ENCODE measurements around the gene ABI1.
"Not testable (repeated sequence)": the region's sequence is repeated elsewhere in the genome, so short reads cannot be mapped to it uniquely, and the experiment has no call there.

ABI1 gene

DNA sequence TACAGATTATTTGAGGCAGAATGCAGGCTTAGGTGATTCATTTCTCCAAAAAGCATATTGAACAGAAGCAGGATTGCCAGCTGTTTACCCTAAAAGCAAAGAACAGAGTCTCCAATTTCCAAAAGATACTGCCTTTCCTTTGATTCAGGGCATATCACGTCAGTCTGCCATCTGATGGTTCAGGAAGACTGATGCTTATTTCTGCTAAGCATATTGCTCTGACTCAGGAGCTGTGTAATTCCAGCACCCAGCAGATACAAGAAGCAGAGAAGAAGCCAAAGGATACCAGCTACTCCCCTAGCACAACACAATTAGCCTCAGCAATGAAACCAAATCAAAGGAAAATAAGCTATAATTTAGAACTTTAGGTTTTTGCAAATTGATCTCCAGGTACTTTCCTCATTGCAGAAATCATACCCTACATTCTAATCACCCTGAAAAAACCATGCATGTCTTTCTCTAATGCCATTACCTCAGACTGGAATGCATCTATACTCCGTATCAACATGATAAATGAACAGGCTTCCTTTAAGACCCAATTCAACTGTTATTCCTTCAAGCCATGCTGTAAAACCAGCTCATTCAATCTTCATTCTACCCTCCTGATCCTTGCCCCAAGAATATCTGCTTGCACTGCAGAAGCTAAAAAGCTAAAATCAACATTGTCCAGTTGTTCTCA, 55.1 kb downstream of the ABI1 start:
- in situ Hi-C loops (cut with HindIII; ENCODE audit: low sequenced_read_pairs), result no loop called here

DNA sequence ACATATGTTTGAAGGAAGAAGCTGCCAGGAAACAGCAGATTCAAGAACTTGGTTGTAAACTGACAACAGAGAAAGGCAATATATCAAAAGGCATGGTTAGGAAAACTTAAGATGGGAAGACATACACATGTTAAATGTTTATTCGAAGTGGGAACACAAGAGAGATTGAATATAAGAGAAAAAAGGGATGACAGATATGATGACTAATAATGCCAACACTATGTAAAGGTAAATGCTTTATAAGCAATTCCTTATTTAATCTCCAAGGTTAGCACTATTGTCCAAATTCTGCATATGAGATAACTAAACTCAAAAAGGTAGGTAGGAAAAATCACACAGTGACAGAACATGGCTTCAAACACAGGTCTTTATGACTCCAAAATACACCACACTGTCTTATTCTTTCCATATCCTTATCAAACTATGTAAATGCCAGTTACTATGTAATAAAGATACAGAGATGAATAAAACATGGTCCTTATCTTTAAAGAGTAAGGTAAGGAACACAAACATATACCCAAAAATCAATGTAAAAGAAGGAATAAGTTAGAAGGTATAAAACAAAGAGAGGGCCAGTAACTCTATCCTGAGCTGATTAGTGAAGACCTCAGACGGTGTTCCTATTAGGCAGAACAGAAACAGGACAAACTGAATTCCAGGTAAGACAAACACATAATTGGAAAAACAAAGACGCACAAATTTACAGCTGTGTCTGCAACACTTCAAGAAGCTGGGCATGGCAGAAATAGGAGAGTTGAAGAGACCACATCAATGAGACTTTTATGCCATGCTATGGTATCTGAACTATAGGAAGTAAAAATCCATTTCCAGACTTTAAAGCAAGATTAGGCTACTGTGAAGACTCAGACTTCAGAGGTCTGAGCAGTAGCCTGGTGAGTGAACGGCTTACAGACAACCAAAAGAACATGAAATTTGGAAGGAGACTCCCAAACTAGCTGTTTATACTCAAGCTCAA, 56.1 kb downstream of the ABI1 start:
- in situ Hi-C loops (cut with HindIII; ENCODE audit: low sequenced_read_pairs), result no loop called here

DNA sequence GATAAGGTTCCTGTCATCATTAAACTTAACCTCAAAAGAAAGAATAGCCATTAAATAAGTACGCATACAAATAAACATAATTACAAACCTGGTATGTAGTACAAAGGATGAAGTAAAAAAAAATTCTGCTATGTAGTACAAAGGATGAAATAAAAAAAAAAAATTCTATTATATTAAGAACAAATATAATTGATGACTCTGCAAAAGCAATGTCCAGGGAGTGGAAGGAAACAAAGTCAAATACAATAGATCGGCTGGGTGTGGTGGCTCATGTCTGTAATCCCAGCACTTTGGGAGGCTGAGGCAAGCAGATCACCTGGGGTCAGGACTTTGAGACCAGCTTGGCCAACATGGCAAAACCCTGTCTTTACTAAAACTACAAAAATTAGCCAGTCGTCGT, 56.9 kb downstream of the ABI1 start:
- in situ Hi-C loops (cut with HindIII; ENCODE audit: low sequenced_read_pairs), result no loop called here

DNA sequence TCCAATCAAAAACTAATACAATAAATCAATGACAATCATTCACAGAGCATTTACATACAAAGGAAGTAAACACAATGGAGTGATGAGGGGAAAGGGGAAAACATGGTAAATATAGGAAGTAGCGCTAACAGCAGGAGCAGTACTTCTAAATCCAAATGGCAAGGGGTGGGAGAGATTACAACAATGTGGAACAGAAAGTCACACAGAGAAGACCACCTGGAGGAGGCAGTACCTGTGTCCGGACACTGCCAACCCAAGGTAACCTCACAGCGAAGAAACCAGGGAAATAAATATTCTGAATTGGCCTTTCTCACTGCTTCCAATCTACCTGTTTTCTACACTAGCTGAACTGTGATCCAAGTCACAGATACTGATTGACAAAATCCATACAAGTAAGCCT, 58.2 kb downstream of the ABI1 start:
- in situ Hi-C loops (cut with HindIII; ENCODE audit: low sequenced_read_pairs), result no loop called here

DNA sequence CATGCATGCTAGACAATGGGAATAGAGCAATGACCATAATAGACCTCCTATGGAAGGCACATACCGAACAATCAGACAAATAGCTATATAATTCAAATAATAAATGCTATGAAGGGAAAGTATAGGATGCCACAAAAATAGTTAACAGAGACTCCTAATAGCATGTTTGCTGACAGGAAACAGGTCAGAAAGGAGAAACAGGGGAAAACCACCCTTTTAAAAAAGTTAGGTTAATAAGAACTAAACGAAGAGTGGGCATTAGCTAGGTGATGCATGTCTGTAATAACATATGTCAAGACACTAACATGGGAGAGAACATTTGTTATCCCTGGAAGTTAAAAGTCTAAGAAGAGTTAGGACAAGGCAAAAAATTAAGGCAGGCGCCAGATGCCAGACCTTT, 58.9 kb downstream of the ABI1 start:
- in situ Hi-C loops (cut with HindIII; ENCODE audit: low sequenced_read_pairs), result no loop called here

DNA sequence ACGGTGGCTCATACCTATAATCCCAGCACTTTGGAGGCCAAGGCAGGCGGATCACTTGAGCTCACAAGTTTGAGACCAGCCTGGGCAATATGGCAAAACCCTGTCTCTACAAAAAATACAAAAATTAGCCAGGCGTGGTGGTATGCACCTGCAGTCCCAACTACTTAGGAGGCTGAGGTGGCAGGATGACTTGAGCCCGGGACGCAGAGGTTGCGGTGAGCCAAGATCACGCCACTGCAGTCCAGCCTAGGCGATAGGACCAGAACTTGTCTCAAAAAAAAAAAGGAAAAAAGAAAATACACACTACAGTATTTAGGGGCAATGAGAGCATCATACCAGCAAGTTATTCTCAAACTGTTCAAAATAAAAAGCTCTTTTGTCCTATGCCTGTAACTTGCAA, 59.5 kb downstream of the ABI1 start:
- in situ Hi-C loops (cut with HindIII; ENCODE audit: low sequenced_read_pairs), result no loop called here

DNA sequence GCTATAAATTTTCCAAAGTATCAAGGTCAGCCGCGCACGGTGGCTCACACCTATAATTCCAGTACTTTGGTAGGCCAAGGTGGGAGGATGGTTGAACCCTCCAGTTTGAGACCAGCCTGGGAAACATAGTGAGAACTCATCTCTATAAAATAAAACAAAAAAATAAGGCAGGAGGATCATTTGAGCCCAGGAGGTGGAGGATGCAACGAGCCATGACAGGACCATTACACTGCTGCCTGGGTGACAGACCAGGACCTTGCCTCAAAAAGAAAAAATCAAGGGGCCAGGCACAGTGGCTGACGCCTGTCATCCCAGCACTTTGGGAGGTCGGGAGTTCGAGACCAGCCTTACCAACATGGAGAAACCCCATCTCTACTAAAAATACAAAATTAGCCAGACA, 60.3 kb downstream of the ABI1 start:
- in situ Hi-C loops (cut with HindIII; ENCODE audit: low sequenced_read_pairs), result no loop called here

DNA sequence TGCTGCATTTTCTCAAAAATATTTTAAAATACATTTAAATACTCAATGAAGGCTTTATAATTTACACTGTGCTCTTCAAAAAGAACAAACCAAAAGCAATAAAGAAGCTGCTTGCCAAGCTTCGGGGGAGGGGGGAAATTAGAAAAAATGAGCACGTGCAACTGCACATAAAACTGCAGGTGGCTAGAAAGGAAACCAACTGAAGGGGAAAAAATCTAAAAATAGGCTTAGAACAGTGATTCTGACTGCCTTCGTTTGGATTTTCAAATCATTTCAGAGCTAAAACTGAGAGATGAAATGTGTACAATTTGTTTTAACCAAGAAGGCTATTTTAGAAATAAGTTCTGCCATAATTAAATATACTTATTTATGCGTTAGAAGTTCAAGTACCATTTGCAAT, 61.4 kb downstream of the ABI1 start:
- in situ Hi-C loops (cut with HindIII; ENCODE audit: low sequenced_read_pairs), result no loop called here

DNA sequence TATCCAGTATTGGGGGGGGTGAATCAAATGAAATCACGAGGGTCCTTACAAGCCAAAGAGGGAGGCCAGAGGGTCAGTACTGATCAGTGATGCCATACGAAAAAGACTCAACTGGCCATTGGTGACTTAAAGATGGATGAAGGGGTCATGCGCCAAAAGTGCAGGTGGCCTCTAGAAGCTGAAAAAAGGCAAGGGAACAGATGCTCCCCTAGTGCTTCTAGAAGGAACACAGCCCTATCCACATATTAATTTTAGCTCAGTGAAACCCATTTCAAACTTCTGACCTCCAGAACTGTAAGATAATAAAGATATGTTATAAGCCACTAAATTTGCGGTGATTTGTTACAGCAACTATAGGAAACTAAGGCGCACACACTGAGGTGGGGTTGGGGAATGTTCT, 62.5 kb downstream of the ABI1 start:
- in situ Hi-C loops (cut with HindIII; ENCODE audit: low sequenced_read_pairs), result no loop called here

DNA sequence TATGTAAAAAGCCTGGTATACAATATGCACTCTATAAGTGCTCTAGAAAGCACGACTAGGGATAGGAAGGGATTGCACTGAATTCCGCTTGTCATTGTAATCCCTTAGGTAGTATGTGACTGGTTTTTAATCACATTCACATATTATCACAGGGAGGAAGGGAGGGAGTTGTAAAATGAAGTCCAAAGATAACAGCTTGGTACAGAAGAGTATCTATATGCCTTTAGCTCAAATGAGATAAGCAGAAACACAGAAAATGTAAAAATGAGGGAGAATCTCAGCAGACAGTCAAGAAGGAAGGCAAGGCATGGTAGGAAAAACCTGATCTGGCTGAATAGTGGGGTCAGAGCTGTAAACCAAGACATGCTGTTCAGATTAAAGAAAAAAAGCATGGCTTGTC, 63.4 kb downstream of the ABI1 start:
- in situ Hi-C loops (cut with HindIII; ENCODE audit: low sequenced_read_pairs), result no loop called here

DNA sequence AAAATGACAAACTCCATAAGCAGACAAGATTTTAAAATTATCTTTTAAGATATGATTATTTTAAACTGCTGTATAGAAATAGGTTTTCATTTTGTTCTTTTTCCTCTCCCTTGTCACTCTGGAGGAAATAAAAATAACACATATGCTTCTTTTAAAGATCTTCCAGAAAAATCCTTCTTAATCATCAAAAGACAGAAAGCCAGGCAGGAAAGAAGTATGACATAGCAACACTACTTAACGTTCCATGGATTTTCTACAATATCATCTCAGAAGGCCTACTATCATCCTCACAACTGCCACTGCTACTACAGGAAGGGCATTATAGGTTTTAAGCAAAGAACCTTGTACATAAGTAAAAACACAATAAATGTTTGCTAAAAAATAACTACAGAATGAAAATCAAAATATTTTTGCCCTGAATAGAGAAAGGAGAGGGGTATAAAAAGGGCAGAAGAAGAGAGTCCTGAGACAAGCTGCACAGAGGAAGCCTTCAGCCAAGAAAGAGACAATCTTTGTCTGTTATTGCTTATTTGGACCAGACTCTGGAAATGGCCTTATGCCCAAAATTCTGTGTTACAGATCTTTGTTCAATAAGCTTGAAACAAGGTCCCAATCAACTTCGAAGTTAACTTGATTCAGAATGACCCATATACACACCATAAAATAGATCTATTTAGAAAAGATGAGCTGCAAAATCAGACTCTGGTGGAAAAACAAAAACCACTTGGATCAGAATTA, 67.8 kb downstream of the ABI1 start:
- in situ Hi-C loops (cut with HindIII; ENCODE audit: low sequenced_read_pairs), result no loop called here

DNA sequence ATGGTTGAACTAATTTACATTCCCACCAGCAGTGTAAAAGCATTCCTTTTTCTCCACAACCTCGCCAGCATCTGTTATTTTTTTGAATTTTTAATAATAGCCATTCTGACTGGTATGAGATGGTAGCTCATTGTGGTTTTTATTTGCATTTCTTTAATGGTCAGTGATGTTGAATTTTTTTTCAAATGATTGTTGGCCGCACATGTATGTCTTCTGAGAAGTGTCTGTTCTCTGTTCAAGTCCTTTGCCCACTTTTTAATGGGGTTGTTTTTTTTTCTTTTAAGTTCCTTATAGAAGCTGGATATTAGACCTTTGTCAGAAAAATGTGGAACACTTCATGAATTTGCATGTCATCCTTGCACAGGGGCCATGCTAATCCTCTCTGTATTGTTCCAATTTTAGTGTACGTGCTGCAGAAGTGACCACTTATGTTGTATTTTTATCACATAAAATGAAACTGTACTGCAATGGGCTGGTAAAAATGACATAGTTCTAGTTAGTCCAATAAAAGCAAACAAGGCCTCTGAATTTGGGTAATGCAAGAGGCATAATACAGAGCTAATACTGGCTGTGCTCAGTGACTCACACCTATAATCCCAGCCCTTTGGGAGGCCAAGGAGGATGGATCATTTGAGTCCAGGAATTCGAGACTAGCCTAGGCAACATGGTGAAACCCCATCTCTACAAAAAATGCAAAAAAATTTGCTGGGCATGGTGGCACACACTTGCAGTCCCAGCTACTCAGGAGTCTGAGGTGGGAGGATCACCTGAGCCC, 70.3 kb downstream of the ABI1 start:
- in situ Hi-C loops (cut with HindIII; ENCODE audit: low sequenced_read_pairs), result no loop called here

DNA sequence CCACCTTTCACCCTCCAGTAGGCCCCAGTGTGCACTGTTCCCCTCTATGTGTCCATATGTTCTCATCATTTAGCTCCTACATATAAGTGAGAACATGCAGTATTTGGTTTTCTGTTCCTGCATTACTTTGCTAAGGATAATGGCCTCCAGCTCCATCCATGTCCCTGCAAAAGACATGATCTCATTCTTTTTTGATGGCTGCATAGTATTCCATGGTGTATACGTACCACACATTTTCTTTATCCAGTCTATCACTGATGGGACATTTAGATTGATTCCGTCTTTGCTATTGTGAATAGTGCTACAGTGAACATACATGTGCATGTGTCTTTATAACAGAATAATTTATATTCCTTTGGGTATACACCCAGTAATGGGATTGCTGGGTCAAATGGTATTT, 71.0 kb downstream of the ABI1 start:
- in situ Hi-C loops (cut with HindIII; ENCODE audit: low sequenced_read_pairs), result not testable (repeated sequence)

DNA sequence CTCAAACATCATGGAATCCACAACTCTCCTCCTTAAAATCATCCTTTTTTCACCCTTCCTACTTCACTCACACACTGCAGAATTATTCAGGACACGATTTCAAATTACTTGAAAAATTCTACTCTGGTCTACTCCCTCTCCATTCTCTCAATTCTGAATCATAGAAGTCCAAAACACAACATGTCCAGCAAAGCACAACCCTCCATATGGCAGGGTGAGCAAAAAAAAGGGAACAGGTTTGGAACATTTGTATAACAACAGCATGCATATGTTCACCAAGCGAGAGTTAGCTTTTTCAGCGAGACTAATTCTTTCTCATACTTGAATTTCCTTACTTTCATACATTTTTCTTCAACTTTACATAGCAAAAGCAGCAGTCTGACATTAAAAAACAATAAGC, 73.4 kb downstream of the ABI1 start:
- in situ Hi-C loops (cut with HindIII; ENCODE audit: low sequenced_read_pairs), result no loop called here

DNA sequence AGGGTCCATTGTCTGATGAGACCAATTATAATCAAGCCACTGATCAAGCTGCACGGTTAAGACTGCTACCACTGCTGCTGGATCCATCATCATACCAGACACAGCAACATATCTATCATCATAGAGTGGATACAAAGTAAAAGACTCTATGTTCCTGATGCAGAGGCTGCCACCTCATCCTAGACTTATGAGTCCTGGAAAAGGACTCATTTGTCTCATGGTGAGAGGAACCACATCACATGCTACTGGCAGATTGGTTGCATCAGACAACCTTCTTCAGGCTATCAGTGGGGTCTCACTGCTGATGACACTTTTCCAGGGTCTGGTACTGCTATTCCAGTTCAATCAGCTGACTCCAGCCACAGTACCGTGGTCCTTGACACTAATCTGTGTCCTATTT, 79.0 kb downstream of the ABI1 start:
- in situ Hi-C loops (cut with HindIII; ENCODE audit: low sequenced_read_pairs), result no loop called here

DNA sequence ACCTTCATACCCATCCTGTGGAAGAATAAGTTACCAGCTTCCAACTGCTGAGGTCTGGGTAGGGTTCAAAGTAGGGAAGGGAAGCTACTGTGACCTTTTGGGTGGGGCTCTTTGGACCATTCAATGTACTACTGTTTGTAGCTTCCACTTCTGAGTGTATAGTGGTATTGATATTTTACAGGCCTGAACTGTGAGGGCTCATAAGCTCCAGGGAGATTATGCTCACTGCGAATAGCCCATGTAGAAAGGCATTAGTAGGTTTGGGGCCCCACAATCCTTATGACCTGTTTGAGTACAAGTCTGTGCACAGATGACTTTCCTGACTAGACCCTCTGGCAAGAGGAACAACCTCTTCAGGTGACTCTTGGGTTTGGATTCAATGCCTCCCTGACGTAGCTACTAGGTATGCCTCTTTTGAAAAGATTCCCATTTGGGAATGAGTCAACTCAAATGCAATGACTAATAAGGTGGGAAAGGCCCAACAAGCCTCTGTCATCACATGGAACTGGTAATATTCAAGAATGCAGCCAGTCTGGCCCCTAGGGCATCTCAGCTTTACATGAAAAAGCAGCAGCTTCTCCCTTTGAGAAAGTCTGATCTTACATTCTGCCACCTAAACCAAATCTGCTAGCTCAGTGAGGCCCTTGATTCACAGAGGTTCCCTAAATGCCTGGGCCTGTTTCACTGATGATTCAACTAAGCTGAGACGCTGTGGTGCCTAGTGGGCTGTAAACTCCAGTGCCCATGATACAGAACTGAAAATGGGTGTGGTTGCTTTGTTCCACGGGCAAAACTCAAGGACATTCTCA, 79.8 kb downstream of the ABI1 start:
- in situ Hi-C loops (cut with HindIII; ENCODE audit: low sequenced_read_pairs), result no loop called here

DNA sequence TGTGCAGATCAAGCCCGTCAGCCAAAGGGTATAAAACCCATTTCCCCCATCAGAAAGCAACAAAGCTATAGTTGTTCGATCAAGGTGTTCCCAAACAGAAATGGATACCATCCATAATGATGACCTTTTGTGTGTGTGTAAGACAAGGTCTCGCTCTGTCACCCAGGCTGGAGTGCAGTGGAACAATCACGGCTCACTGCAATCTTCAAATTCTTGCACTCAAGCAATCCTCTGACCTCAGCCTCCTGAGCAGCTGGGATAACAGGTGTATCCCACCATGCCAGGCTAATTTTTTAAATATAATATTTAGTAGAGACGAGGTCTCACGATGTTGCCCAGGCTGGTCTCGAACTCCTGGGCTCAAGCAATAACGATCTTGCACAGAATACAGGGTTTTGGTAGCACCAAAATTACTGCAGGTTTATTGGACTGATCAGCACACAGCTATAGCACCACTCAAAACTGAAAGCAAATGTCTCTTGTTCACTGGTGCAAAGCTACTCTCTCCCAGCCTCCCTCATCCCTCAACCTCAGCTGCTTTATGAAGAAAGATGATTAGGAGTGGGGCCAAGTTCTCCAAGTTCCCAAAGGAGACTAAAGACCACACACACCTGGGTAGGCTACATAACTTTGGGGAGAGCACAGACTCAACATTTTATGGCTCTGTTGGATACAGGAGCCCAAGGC, 80.5 kb downstream of the ABI1 start:
- in situ Hi-C loops (cut with HindIII; ENCODE audit: low sequenced_read_pairs), result no loop called here

DNA sequence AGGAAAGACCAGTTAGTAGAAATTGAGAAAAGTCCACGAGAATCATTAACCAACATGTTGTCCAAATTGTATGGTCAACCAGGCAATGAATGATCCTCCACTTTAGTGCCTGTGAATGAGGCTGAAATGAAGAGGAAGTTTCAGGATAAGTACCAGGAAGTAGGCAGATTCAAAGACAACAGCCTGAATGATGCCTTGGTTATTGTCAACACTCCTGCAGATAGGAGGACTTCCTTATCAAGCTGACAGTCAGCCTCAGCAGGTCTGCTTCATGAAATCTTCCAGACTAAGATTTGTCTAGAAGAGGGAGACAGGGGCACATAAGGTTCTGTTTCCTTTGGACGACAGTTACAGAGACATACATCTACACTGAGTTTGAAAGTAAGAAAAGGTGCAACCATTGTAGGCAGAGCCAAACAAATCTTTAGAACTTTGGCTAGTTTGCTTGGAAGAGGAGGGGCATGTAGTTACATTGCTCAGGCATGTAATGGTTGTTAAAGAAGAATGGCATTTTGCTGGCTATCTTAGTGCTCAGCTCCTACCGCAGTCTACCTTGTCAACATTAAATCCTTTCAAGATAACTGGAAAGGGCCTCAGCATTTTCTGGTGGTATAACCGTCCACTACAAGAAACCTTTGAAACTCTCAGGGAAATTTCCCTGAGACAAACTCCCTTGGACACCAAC, 81.4 kb downstream of the ABI1 start:
- in situ Hi-C loops (cut with HindIII; ENCODE audit: low sequenced_read_pairs), result no loop called here

DNA sequence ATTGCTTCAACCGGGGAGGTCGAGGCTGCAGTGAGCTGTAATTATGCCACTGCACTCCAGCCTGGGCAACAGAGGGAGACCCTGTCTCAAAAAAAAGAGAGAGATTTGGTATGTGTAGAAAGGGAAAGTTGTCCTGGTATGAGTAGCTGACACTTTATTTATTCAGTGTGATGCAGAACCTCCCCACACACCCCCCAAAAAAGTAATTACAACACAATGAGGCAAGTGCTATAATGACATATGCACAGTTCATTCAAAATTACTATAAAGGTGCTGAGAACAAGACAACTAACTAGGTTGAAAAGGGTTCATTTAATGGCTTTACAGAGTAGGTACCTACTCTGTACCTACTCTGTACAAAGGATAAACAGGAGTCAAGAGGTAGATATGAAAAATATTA, 83.1 kb downstream of the ABI1 start:
- in situ Hi-C loops (cut with HindIII; ENCODE audit: low sequenced_read_pairs), result no loop called here
